ENCODE measurements around the gene MPC2.
"Not testable (repeated sequence)": the region's sequence is repeated elsewhere in the genome, so short reads cannot be mapped to it uniquely, and the experiment has no call there.

Gene MPC2

DNA sequence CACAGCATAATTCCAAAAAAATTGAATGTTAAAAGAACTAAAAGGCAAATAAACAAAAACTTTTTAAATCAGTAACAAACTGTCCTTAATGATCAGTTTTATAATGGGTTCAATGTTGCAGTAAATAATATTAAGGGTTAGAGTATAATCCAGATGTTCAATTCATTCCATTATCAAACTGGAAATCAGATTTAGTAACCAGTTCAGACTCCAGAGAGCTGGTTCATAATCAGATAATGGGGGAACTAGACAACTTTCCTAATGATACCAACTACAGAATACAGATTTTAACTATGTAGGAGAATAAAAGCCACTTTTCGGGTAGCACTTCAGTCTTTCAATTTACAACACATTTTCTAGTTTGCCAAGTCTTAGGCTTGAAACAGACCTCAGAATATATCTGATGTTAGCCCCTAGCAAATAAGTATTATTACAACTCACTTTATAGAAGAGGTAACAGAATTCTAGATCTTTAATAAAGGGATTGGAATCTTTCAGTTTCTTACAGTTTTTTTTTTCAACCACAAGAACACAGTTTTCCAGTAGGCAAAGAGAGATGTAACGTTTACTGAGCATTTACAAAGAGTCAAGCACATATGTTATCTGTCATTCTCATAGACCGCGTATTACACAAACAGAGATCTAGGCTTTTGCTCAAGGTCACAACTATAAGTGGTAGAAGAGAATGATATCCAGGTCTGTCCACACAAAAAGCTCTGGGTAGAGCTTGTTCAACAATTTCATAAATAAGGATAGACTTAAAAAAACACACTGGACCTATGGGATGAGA lies 2.3 kb downstream of the MPC2 start:
- no peak for DNase-seq

DNA sequence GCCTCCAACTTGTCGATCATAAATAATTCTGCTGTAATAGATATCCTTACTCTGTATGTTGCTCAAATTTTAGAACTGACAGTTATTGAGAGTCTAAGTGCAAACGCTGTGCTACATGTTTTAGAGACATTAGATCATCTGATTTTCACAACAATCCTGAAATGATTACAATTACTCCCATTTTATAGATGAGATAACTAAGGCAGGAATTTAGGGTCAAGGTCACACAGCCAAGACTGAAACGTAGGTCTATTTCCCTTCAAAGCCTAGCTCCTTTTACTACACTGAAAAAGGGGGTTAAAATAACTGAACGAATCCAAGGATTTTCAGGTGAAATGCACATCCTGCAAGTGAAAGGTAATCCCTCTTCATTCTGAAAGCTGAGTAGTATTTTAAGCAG lies 3.1 kb downstream of the MPC2 start:
- no peak for DNase-seq

DNA sequence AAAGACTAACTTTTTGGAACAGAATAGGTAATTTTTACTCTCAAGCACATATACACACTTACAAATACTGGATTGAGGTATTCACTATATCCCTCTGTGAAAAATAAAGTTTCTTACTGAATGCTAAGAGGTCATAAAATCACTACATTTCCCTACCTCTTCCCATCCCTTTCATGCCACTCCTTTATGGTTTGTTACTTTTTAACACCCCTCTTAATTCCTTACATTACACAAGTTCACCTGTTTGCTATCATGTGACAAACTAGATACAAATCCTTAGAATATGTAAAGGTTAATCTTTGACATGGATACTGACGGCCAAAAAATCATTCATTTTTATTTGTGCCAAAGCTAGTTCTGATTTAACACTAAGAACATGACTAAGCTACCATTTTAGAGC lies 7.1 kb downstream of the MPC2 start:
- no peak for DNase-seq

DNA sequence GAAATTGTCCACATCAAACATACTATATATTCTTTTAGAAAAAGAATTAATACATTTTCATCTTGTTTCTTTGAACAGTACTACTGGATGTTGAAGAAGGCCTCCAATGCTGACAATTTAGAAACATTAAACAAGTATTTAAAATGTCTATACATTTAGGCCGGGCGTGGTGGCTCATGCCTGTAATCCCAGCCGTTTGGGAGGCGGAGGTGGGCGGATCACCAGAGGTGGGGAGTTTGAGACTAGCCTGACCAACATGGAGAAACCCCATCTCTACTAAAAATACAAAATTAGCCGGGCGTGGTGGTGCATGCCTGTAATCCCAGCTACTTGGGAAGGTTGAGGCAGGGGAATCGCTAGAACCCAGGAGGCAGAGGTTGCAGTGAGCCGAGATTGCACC lies 8.0 kb downstream of the MPC2 start:
- DNase-seq = not testable (repeated sequence)

DNA sequence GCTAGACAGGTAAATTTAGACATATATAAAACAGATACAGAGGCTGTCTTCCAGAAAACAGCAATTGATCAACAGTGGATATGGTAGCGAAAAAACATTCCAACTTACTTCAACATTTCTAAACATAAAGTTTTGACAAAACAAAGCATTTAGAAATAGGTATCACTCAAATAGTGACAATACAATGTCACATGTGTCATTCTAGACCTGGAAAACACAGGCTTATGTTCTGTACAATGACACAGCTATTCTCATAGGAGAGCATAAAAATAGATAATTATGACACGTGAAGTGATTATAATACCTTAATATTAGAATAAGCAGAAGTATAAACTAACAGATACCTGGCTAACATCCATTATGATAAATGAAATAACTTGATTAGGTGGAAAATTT lies 8.4 kb downstream of the MPC2 start:
- DNase-seq = no peak

DNA sequence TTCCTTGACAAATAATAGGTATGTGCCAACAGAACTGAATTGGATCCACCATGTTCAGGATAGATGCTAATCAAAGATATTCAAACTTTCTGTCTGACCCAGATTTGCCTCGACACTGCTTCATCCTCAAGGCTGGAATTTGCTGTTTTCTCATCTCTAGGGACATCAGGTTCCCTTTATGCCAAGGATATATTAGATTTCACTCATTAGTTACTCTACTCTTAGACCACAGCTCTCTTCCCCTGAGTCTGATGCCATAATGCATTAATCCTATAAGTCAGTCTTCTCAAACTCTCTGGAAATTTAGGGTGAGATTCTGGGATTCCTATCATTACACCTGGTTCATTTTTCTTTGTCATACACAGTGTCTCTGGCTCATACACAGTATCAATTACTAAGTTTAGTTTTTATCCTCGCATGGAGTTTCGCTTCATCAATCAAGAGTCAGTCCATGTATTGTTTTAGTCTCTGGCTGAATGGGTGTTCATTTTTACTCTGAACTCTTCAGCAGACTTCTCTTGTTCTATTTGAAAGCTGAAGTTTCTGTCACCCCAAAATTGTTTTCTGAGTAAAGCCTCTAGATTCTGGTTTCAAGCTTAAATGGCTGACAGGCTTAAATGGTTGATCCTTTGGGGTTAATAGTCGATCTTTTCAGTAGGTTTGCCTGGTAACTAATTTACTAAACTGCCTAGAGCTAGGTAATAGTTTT lies 9.7 kb downstream of the MPC2 start:
- DNase-seq = no peak

DNA sequence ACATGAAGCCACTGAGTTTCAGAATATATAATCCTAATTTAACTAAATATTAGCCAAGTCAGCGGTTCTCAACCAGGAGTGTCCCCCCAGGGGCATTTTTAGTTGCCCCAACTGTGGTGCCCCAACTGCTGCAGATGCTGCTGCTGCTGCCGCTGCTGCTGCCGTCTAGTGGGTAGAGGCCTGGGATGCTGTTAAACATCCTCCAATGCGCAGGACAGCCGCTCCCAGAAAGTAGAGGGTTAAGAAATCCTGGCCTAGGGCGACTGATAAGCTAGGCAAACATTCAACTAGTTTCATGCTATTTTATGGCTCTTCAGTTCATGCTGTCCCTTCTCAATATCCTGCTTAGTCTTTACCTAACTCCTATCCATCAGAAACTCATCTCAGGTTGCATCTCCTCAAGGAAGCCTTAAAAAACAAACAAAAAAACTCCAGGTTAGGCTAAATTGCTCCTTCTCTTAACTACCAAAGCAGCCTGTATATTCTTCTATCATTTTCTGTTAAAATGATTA lies 10.3 kb downstream of the MPC2 start:
- DNase-seq = no peak

DNA sequence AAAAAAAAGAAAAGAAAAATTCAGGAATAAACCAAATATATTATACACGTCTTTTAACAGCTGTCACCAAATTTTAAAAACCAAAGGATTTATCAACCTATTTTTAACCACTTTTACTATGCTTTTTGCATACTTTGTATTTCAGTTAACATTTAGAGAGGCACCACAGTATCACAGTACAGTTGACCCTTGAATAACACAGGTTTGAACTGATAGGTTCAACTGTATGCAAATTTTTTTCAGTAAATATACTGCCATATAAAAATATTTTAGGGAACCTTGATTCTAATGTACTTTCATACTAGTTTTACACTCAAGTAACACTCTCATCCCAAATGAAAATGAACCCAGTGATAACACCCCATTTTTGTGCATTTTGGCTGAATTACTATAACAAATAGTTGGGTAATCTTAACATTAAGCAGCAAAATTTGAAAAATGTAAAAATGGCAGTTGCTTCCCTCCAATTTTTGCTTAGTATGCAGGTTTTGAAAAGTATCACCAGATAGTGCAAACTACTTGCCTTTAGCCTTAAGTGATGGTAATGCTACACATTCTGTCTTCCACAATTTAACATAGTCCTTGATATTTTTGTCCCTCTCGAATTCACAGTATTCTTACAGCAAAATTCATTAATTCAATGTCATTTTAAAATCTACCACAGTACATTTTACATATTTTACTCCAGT lies 12.2 kb downstream of the MPC2 start:
- no peak for DNase-seq

DNA sequence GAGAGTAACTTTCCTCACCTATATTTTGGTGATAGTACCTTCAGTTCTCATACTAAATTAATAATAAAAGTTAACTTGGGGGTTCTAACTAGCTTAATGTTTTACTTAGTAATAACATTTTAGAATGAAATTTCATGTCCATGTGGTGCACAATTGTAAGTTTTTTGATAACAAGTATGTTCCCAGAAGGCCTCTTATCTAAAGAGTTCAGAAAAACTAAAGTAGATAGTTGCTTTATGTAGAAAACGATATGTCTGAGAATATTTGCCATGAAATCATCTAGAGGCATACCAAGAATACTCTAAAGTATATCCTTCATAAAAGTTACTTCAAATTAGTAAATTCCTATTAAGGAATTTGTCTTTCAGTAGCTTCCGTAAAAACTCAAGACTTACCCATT lies 12.8 kb downstream of the MPC2 start:
- DNase-seq = no peak

DNA sequence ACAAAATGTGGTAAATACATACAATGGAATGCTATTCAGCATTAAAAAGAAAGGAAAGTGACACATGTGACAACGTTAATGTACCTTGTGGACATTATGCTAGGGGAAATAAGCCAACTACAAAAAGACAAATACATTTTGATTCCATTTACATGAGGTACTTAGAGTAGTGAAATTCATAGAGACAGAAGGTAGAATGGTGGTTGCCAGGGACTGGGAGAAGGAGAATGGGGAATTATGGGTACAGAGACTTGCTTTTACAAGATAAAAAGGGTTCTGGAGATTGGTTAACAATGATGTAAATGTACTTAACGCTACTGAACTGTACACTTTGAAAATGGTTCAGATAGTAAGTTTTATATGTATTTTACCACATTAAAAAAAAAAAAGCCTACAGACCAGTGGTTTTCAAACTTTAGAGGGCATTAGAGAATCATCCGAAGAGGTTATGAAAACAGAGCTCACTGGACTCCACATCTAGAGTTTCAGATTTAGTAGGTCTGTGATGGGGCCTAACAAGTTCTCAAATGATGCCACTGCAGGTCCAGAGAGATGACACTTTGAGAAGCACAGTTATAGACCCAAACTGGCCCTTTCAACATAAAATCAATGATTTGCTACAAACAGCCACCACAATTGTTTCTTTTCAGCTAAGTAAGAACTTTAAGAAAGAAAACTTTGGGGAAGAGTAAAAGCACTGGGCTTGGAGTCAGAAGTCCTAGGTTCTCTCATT lies 13.4 kb downstream of the MPC2 start:
- DNase-seq = no peak

DNA sequence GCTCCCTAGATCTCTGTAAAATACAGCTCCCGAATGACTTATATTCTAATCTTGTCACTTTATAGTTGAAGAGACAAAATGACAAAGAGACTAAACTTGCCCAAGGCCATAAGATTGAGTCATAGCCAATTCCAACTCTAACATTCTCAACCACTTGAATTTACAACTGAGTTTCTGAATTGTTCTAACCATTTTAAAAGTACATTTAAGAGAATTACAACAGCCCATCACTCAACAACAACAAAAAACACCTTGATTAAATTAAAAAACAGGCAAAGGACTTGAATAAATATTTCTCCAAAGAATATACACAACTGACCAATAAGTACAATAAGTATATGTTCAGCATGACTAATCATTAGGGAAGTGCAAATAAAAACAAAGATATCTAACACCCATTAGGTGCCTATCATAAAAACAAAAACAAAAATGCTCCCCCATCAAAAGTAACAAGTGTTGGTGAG lies 14.2 kb downstream of the MPC2 start:
- DNase-seq = no peak

DNA sequence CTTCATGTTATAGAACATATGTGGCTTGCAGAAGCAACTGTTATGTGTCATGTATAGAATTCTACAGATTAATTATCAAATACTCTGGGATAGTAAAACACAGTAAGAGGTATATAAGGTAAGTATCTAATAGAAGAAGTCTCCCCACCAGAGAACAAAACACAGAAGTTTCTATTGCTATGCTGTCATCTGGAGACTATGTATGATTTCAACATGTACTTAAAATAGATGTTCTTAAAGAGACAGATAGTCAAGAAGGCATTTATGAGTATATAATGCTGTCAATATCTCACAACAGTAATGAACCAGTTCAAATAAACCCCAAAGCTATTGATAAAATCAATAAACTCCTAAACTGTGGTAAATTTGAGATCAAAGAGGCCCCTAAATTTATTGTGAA lies 14.8 kb downstream of the MPC2 start:
- no peak for DNase-seq

DNA sequence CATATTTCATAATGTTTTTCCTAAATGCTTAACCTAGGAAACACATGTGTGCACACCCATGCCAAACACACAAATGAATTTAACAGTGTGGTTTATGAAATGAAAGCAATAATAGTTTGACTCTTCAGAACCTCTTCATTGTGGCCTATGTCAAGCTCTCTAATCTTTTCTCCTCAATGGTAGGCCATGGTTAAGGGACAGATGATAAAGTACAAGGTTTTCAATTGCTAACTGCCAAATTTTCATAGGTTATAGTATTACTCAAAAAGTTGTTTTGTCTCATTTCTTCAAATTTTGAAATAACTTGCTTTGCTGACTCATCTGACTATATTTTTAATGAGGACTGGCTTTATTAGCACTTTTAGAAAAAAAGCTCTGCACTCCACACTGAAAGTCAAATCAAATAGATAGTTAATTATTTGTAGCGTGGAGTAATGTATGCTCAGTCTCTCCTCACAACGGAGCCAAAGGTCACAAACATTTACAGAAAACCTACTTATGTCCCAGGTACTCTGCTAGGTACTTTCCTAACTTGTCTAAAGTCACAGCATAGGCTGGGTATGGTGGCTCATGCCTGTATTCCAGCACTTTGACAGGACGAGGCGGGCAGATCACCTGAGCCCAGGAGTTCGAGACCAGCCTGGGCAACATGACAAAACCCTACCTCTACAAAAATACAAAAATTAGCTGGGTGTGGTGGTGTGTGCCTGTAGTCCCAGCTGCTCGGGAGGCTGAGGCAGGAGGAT lies 19.9 kb downstream of the MPC2 start:
- no peak for DNase-seq

DNA sequence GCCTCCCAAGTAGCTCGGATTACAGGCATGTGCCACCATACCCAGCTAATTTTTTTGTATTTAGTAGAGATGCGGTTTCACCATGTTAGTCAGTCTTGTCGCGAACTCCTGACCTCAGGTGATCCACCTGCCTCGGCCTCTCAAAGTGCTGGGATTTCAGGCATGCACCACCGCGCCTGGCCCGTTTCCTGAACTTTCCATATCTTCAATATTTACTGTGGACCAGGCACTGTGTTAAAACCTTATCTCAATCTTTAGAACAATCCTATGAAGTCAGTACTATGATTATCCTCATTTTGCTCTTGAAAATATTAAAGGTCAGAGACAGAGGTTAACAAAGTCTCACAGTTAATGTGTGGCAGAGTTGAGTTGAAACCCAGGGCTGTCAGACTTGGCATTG lies 21.3 kb downstream of the MPC2 start:
- DNase-seq = no peak

DNA sequence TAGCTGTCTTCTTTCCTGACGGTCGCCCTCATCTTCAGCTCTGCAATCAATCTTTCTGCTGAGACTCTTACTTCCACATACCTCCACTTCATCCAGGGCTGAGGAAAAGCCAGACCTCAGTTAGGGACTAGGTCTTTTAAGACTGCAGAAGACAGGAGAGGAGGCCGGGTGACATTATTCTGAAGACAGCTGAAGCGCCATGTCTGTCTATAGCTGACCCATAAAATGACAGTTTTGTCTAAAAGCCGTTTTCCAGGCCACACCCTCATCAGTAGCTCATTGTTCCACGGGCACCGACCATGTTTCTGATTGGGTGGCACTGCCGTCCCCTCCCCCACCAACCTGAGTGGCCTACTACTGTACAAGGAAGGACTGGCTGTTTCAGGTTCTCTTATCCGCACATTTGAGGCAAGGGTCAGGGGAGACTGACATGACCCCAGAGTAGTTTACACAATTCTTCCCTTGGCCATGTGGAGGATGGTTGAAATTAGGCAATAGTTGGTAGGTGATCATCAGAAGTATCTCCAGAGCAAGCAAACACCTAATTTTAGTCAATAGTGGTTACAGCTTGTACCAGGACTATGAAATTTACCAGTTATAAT lies 22.9 kb downstream of the MPC2 start, which contains the start of gene ADCY10:
ADCY10 (minus strand) TSS at position 240 of the 602 bp plus-strand sequence. CDS start 8,994 bp downstream, outside the sequence.
- no peak for DNase-seq

DNA sequence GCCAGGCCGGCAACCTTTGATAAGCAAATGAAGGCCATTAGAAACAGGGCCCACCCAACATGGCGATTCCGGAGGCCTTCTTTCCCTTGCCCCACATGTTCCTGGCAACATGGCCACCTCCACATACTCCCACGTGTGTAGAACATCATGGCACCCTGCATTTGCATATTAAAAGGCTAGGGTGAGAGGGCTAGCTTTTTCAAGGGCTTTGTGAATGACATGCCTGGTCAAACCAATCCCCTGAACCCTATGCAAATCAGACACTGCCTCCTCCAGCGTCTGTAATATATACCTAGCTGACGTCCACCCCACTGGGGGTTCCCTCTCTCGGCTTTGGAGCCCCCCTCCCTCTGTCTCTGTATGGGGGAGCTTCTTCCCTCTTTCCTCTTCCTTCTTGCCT lies 24.6 kb downstream of the MPC2 start:
- no peak for DNase-seq

DNA sequence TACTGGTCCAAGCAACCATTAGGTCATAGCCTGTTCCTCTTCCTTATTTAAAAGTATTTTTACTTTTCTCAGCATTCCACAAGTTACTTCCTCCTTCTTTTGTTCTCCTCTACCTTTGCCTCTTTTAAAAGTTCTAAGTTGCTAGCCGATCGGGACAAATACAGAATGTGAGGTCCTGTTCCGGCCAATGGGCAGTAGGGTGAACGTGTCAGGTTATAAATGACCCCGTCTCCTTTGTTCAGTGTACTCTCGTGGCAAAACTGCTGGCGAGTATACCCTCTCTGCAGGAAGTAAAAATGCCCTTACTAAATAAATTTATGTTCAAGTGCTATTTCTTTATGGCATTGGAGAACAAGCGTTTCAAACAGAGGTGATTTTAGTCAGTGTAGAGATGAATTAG lies 25.5 kb downstream of the MPC2 start:
- DNase-seq = no peak

DNA sequence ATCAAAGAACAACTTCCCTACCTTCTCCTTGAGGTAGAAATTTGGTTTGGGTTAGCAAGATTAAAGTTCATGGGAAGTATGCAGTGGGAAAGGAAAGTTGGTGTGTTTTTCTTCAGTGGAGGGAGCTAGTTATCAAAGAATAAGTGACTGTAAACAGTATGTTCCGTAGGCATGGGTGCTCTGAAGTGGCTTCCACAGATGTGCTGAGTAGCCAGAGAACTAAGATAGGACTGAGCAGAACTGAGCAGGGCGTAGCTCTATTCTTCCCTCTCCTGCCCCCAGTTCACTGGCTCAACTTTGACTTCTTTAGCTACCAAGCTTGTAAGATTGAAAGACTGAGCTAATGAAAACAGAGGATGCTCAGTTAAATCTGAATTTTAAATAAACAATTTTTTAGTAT lies 26.3 kb downstream of the MPC2 start:
- DNase-seq = no peak

DNA sequence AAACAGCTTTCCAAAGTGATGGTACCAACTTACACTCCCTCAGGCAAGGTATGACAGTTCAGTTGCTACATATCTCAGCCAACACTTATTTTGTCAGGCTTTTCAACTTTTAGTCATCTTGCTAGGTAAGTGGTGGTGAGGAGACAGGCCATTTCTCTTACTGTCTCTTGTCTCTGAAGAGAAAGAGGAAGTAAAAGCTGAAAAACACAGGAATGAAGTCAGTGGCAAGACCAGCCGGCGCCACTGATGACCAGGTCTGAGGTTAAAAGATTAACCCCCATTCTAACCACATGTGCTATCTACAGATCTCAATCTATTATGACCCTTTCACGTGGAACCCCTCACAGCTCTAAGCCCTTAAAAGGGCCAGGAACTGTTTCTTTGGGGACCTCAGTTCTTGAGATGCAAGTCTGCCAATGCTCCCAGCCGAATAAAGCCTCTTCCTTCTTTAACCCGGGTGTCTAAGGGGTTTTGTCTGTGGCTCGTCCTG lies 27.1 kb downstream of the MPC2 start:
- DNase-seq = no peak

DNA sequence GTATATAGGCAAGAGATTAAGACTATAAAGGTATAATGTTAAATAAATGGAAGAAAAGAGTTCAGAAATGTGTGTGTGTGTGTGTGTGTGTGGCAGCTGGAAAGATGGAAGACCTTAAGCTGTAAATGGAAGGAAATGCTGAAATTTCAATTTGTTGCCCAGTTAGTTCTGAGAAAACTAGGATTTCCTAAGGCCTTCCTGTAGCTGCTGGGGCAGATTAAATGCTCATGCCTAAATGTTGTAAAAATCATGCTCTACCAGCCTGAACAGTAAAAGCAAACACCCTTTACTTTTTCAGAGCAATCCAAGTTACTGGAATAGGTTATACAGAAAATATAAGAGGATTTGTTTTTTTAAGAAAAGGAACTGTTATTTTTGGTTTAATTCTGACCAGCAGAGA lies 31.2 kb downstream of the MPC2 start:
- DNase-seq = no peak

DNA sequence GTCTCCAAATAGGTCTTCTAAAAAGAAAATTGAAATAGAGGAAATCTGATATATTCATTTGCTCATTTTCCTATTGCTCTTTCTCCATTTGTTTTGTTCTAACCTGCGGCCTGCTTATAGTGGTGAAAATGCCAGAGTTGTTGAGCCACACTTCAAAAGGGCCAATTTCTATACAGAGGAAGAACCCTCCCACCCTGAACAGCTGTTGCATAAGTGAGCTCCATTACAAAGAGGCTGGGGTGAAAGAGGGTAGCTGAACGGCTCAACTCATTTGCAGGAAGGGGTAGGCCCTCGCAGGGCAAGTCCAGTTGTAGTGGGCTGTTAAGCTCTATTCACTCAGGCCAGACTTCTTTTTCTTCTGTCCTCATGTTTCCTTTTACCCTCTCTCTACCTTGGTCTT lies 31.7 kb downstream of the MPC2 start:
- DNase-seq = no peak

Data from GOT3 (cell line).